HCT116 (cell line): ENCODE data around the gene AKAP12. TPM values are rescaled to one million over a fixed set of nuclear protein-coding genes. Genes with fewer than 3 reads are reported as not detected.

Source experiments
- ATAC-seq: fragments of 200-7000 bp; cut with Tn5 transposase; 2 replicates; pipeline ENCODE4 v1.9.1; 2020; ENCODE audit warnings: mild to moderate bottlenecking, moderate library complexity
- BruUV-seq: library from RNA; stranded (reverse); fragments of 400-500 nt; replicated peaks from 2 replicates; lab custom pipeline; 2021; lab: Mats Ljungman, UMichigan
- CTCF ChIA-PET: fragments of 300-600 bp; sonication (Branson Sonifier 250); formaldehyde crosslinking; loops from one replicate; lab custom pipeline; 2021; ENCODE audit warnings: antibody characterized with exemption; lab: Charles Lee
- POLR2A ChIA-PET: fragments of 300-600, 350-600 bp; sonication (Branson Sonifier 250); formaldehyde crosslinking; loops from one replicate; lab custom pipeline; 2021; ENCODE audit warnings: antibody characterized with exemption; lab: Charles Lee
- RAD21 ChIA-PET, 2 experiments: fragments of 300-600 bp; sonication (Branson Sonifier 250); formaldehyde crosslinking; loops; one replicate each; lab custom pipeline; 2023; ENCODE audit warnings: low total read pairs in 2 of 2; ENCODE audit not compliant: uncharacterized antibody in 2 of 2, unreplicated experiment in 2 of 2, low non-redundant PET in 1 of 2; lab: Charles Lee
- DNase-seq: peaks from one replicate; pipeline ENCODE4 v3.0.0-alpha.2; 2010; ENCODE audit warnings: low read depth, low spot score
- H2AFZ ChIP-seq: fragments of 200-600 bp; shearing (Covaris generic), sonication (generic); 2 replicates; pipeline ENCODE4 v1.6.1; 2017; ENCODE audit warnings: low read depth, mixed run types, mixed read lengths, antibody characterized with exemption, low read length; ENCODE audit not compliant: poor library complexity, severe bottlenecking
- H3K27ac ChIP-seq: 2 replicates; pipeline ENCODE4 v1.5.1; 2012; ENCODE audit warnings: low read depth, low read length
- H3K27me3 ChIP-seq: fragments of 200-600 bp; sonication (generic); 2 replicates; pipeline ENCODE4 v1.6.1; 2016; ENCODE audit warnings: mixed run types, low read length, mixed read lengths; ENCODE audit not compliant: insufficient read depth
- H3K36me3 ChIP-seq, 2 experiments: fragments of 200-500 bp in 1 of 2; fragments of 200-600 bp in 1 of 2; sonication (Bioruptor generic) in 1 of 2; sonication (generic) in 1 of 2; 2 replicates each; pipeline versions ENCODE4 v1.5.1 to v1.6.1; 2014 to 2016; ENCODE audit warnings: low read length in 2 of 2, inconsistent platforms in 1 of 2, mixed read lengths in 1 of 2, mixed run types in 1 of 2; ENCODE audit not compliant: insufficient read depth in 2 of 2, control insufficient read depth in 1 of 2
- H3K4me1 ChIP-seq, 2 experiments: fragments of 200-600 bp in 1 of 2; sonication (generic) in 1 of 2; 2 replicates each; pipeline versions ENCODE4 v1.5.1 to v1.6.1; 2012 to 2017; ENCODE audit warnings: low read length in 2 of 2, inconsistent platforms in 1 of 2, mild to moderate bottlenecking in 1 of 2, mixed read lengths in 1 of 2, mixed run types in 1 of 2, moderate library complexity in 1 of 2; ENCODE audit not compliant: insufficient read depth in 2 of 2, control insufficient read depth in 1 of 2
- H3K4me2 ChIP-seq: fragments of 200-600 bp; sonication (generic); 2 replicates; pipeline ENCODE4 v1.6.1; 2017; ENCODE audit warnings: mixed run types, low read length, mixed read lengths
- H3K4me3 ChIP-seq, 2 experiments: fragments of 200-600 bp in 1 of 2; sonication (generic) in 1 of 2; replicated peaks in 1 of 2; 2 replicates each; pipeline ENCODE4 v1.5.1; 2011 to 2016; ENCODE audit warnings: low read length in 2 of 2, control low read depth in 1 of 2, low read depth in 1 of 2, mild to moderate bottlenecking in 1 of 2, mixed read lengths in 1 of 2, mixed run types in 1 of 2
- H3K79me2 ChIP-seq: fragments of 200-600 bp; sonication (generic); 2 replicates; pipeline ENCODE4 v1.6.1; 2017; ENCODE audit warnings: mild to moderate bottlenecking, mixed run types, low read length, moderate library complexity, mixed read lengths; ENCODE audit not compliant: insufficient read depth
- H3K9ac ChIP-seq: fragments of 200-600 bp; sonication (generic); 2 replicates; pipeline ENCODE4 v1.6.1; 2016; ENCODE audit warnings: low read length, mixed read lengths
- H3K9me2 ChIP-seq: fragments of 200-600 bp; sonication (generic), shearing (Covaris generic); 2 replicates; pipeline ENCODE4 v1.6.1; 2017; ENCODE audit warnings: mixed run types, mild to moderate bottlenecking, moderate library complexity; ENCODE audit not compliant: insufficient read depth
- H3K9me3 ChIP-seq, 2 experiments: fragments of 200-500 bp in 1 of 2; fragments of 200-600 bp in 1 of 2; sonication (Bioruptor generic) in 1 of 2; sonication (generic) in 1 of 2; 2 replicates each; pipeline ENCODE4 v1.6.1; 2014 to 2017; ENCODE audit warnings: low read length in 2 of 2, mixed read lengths in 2 of 2, inconsistent platforms in 1 of 2, low read depth in 1 of 2, mild to moderate bottlenecking in 1 of 2, mixed run types in 1 of 2, moderate library complexity in 1 of 2; ENCODE audit not compliant: control insufficient read depth in 1 of 2, insufficient read depth in 1 of 2
- H4K20me1 ChIP-seq: fragments of 200-600 bp; sonication (generic), shearing (Covaris generic); 2 replicates; pipeline ENCODE4 v1.6.1; 2017; ENCODE audit warnings: mixed run types, mild to moderate bottlenecking, moderate library complexity; ENCODE audit not compliant: insufficient read depth
- CEBPB ChIP-seq: IDR thresholded peaks from 2 replicates; pipeline ENCODE4 v1.6.1; 2012; ENCODE audit warnings: low read depth
- ELF1 ChIP-seq: IDR thresholded peaks from 2 replicates; pipeline ENCODE4 v1.6.1; 2012; ENCODE audit warnings: low read depth, borderline replicate concordance
- RAD21 ChIP-seq: IDR thresholded peaks from 2 replicates; pipeline ENCODE4 v1.6.1; 2012; ENCODE audit warnings: low read depth, mild to moderate bottlenecking
- SP1 ChIP-seq: IDR thresholded peaks from 2 replicates; pipeline ENCODE4 v1.6.1; 2012; ENCODE audit warnings: low read depth
- TCF7L2 ChIP-seq: IDR thresholded peaks from 2 replicates; pipeline ENCODE4 v1.7.0; 2011; ENCODE audit warnings: borderline replicate concordance, inconsistent platforms; ENCODE audit not compliant: insufficient read depth, insufficient read length; ENCODE audit errors: extremely low read depth
- intact Hi-C: fragments of 100-400 bp; cut with micrococcal nuclease; formaldehyde crosslinking; loops from 2 replicates; pipeline ENCODE4 v1.10.0; 2022
- total RNA-seq: library from RNA; stranded (reverse); gene quantifications from one replicate; pipeline ENCODE4 v1.2.1, GENCODE V29; 2021; ENCODE audit not compliant: unreplicated experiment
- TF ChIP-seq, protein P1 (sequence below): IDR thresholded peaks from 2 replicates; pipeline ENCODE4 v1.6.1; 2012; ENCODE audit warnings: low read depth
- TF ChIP-seq, protein P2 (sequence below), 3 experiments: fragments of 200-600 bp in 1 of 3; sonication (generic) in 1 of 3; IDR thresholded peaks in 2 of 3; conservative IDR thresholded peaks in 1 of 3; 2 replicates each; pipeline ENCODE4 v1.5.1; 2012 to 2017; ENCODE audit warnings: low read depth in 2 of 3, low read length in 2 of 3, antibody characterized with exemption in 1 of 3, borderline replicate concordance in 1 of 3, control low read depth in 1 of 3, mild to moderate bottlenecking in 1 of 3, mixed read lengths in 1 of 3, mixed run types in 1 of 3, moderate library complexity in 1 of 3; ENCODE audit not compliant: insufficient read depth in 1 of 3

Gene AKAP12
- total RNA-seq, 1 experiment from 2014 or later = 1,220 TPM

DNA sequence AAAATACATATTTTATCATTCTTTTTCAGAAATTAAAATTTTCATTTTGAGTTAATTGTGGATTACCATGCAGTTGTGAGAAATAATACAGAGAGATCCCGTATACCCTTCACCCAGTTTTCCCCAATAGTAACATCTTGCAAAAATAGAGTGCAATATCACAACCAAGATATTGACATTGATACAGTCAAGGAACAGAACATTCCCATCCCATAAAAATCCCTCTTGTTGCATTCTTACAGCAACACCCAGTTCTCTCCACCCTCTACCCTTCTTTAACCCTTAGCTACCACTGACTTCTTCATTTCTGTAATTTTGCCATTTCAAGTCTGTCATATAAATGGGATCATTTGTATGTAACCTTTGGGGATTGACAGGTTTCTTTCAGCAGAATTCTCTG, 6.9 kb upstream of the AKAP12 start:
- no peaks in the 10 kb centered on the region for H3K27me3 ChIP-seq
- no peaks in the 10 kb centered on the region for H4K20me1 ChIP-seq
- H3K4me2 ChIP-seq = no peak overlapping the region
- H3K9me2 ChIP-seq = no peaks in the 10 kb centered on the region
- ATAC-seq (no peak), DNase-seq (no peak)
- no peaks in the 10 kb centered on the region for H3K9me3 ChIP-seq
- BruUV-seq = no TSS peak
- no peaks in the 10 kb centered on the region for H3K36me3 ChIP-seq
- no peak overlapping the region for H3K4me3 ChIP-seq
- intact Hi-C loops = no loop called here
- no peaks in the 10 kb centered on the region for H3K79me2 ChIP-seq
- RAD21 ChIA-PET = interaction anchor here in 1 of 2 experiments (0.5 kb wide), 1 partner anchor 22 kb away, joined by 3 read pairs; no protein-coding TSS in a partner anchor
- CTCF ChIA-PET = no interaction called here
- H3K27ac ChIP-seq = no peak overlapping the region
- no peaks in the 10 kb centered on the region; a peak in 1 of 4 replicates for H3K4me1 ChIP-seq
- POLR2A ChIA-PET = no interaction called here
- no peak overlapping the region for H2AFZ ChIP-seq
- H3K9ac ChIP-seq = no peak overlapping the region
- TF ChIP-seq, protein P1, sequence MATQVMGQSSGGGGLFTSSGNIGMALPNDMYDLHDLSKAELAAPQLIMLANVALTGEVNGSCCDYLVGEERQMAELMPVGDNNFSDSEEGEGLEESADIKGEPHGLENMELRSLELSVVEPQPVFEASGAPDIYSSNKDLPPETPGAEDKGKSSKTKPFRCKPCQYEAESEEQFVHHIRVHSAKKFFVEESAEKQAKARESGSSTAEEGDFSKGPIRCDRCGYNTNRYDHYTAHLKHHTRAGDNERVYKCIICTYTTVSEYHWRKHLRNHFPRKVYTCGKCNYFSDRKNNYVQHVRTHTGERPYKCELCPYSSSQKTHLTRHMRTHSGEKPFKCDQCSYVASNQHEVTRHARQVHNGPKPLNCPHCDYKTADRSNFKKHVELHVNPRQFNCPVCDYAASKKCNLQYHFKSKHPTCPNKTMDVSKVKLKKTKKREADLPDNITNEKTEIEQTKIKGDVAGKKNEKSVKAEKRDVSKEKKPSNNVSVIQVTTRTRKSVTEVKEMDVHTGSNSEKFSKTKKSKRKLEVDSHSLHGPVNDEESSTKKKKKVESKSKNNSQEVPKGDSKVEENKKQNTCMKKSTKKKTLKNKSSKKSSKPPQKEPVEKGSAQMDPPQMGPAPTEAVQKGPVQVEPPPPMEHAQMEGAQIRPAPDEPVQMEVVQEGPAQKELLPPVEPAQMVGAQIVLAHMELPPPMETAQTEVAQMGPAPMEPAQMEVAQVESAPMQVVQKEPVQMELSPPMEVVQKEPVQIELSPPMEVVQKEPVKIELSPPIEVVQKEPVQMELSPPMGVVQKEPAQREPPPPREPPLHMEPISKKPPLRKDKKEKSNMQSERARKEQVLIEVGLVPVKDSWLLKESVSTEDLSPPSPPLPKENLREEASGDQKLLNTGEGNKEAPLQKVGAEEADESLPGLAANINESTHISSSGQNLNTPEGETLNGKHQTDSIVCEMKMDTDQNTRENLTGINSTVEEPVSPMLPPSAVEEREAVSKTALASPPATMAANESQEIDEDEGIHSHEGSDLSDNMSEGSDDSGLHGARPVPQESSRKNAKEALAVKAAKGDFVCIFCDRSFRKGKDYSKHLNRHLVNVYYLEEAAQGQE = no peak
- TF ChIP-seq CEBPB = no peak
- TF ChIP-seq, protein P2, sequence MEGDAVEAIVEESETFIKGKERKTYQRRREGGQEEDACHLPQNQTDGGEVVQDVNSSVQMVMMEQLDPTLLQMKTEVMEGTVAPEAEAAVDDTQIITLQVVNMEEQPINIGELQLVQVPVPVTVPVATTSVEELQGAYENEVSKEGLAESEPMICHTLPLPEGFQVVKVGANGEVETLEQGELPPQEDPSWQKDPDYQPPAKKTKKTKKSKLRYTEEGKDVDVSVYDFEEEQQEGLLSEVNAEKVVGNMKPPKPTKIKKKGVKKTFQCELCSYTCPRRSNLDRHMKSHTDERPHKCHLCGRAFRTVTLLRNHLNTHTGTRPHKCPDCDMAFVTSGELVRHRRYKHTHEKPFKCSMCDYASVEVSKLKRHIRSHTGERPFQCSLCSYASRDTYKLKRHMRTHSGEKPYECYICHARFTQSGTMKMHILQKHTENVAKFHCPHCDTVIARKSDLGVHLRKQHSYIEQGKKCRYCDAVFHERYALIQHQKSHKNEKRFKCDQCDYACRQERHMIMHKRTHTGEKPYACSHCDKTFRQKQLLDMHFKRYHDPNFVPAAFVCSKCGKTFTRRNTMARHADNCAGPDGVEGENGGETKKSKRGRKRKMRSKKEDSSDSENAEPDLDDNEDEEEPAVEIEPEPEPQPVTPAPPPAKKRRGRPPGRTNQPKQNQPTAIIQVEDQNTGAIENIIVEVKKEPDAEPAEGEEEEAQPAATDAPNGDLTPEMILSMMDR (IDR thresholded peaks at IDR 0.05 in 2 of 3, conservative IDR thresholded peaks at IDR 0.05 in 1 of 3; ENCODE audit: borderline replicate concordance in 1 of 3, insufficient read depth in 1 of 3, low read depth in 2 of 3, low read length in 2 of 3) = no peak
- no peak for TF ChIP-seq RAD21
- no peak for TF ChIP-seq TCF7L2
- no peak for TF ChIP-seq SP1
- TF ChIP-seq ELF1 = no peak
